CD14-positive monocyte (primary cell): ENCODE measurements around the gene EXTL1. TPM values are rescaled to one million over a fixed set of nuclear protein-coding genes. Genes with fewer than 3 reads are reported as not detected.

Source experiments
- DNase-seq, 3 donors: peaks; one replicate each; pipeline ENCODE4 v3.0.0-alpha.2; 2011 to 2022
- H2AFZ ChIP-seq: 2 replicates; pipeline ENCODE4 v1.6.0; 2012; ENCODE audit warnings: mild to moderate bottlenecking, low read depth, low read length, inconsistent platforms; ENCODE audit not compliant: insufficient read depth, poor library complexity, severe bottlenecking
- H3K27ac ChIP-seq, 2 donors: 1 replicate in 1 of 2; 2 replicates in 1 of 2; pipeline ENCODE4 v1.5.1; 2012 to 2013; ENCODE audit warnings: low read length in 2 of 2, control low read depth in 1 of 2, inconsistent platforms in 1 of 2, low read depth in 1 of 2, mild to moderate bottlenecking in 1 of 2
- H3K27me3 ChIP-seq, 2 donors: one replicate each; pipeline versions ENCODE4 v1.6.0 to v1.6.1; 2011 to 2013; ENCODE audit warnings: low read length in 2 of 2; ENCODE audit not compliant: control insufficient read depth in 2 of 2, insufficient read depth in 2 of 2
- H3K36me3 ChIP-seq, 2 donors: replicated peaks in 1 of 2; 1 replicate in 1 of 2; 2 replicates in 1 of 2; pipeline versions ENCODE4 v1.5.1 to v1.6.1; 2012 to 2013; ENCODE audit warnings: low read length in 2 of 2, control low read depth in 1 of 2, inconsistent platforms in 1 of 2, mild to moderate bottlenecking in 1 of 2; ENCODE audit not compliant: insufficient read depth in 2 of 2, control insufficient read depth in 1 of 2
- H3K4me1 ChIP-seq, 2 donors: 1 replicate in 1 of 2; 2 replicates in 1 of 2; pipeline versions ENCODE4 v1.5.1 to v1.6.1; 2012 to 2013; ENCODE audit warnings: low read length in 2 of 2, control low read depth in 1 of 2, inconsistent platforms in 1 of 2, mild to moderate bottlenecking in 1 of 2, moderate library complexity in 1 of 2; ENCODE audit not compliant: insufficient read depth in 2 of 2, control insufficient read depth in 1 of 2
- H3K4me2 ChIP-seq: replicated peaks from 2 replicates; pipeline ENCODE3; 2012; ENCODE audit warnings: low read length, moderate library complexity, mild to moderate bottlenecking; ENCODE audit not compliant: poor library complexity, severe bottlenecking; ENCODE audit errors: extremely low read depth
- H3K4me3 ChIP-seq, 3 experiments: fragments of 200-600 bp in 1 of 3; sonication (generic) in 1 of 3; replicated peaks in 1 of 3; 1 replicate in 2 of 3; 2 replicates in 1 of 3; pipeline ENCODE4 v1.5.1; 2011 to 2013; ENCODE audit warnings: low read length in 3 of 3, mild to moderate bottlenecking in 3 of 3, control low read depth in 2 of 3, low read depth in 2 of 3, inconsistent platforms in 1 of 3, moderate library complexity in 1 of 3
- H3K79me2 ChIP-seq: 2 replicates; pipeline ENCODE4 v1.6.0; 2012; ENCODE audit warnings: mild to moderate bottlenecking, control low read depth, inconsistent platforms, low read length, moderate library complexity; ENCODE audit not compliant: insufficient read depth
- H3K9ac ChIP-seq: 2 replicates; pipeline ENCODE4 v1.6.0; 2017; ENCODE audit warnings: low read length, mild to moderate bottlenecking; ENCODE audit not compliant: insufficient read depth, poor library complexity, severe bottlenecking
- H3K9me3 ChIP-seq, 2 donors: replicated peaks in 1 of 2; 1 replicate in 1 of 2; 2 replicates in 1 of 2; pipeline versions ENCODE4 v1.5.1 to v1.6.1; 2012 to 2013; ENCODE audit warnings: low read length in 2 of 2, control low read depth in 1 of 2; ENCODE audit not compliant: control insufficient read depth in 1 of 2, insufficient read depth in 1 of 2
- H4K20me1 ChIP-seq: 2 replicates; pipeline ENCODE4 v1.6.0; 2012; ENCODE audit warnings: mild to moderate bottlenecking, low read length, control low read depth, moderate library complexity; ENCODE audit not compliant: insufficient read depth
- H3K27ac Mint-ChIP-seq, 7 donors: one replicate each; pipeline ENCODE4 v1.8.0; 2020; ENCODE audit warnings: mild to moderate bottlenecking in 7 of 7, mixed read lengths in 7 of 7, moderate library complexity in 6 of 7, inconsistent platforms in 2 of 7
- H3K27me3 Mint-ChIP-seq, 3 donors: one replicate each; pipeline ENCODE4 v1.8.0; 2021 to 2022; ENCODE audit warnings: low read depth in 3 of 3, mild to moderate bottlenecking in 3 of 3, mixed read lengths in 3 of 3, moderate library complexity in 3 of 3, inconsistent platforms in 1 of 3
- H3K36me3 Mint-ChIP-seq, 2 donors: one replicate each; pipeline ENCODE4 v1.8.0; 2020; ENCODE audit warnings: mixed read lengths in 2 of 2, inconsistent platforms in 1 of 2, mild to moderate bottlenecking in 1 of 2
- H3K4me1 Mint-ChIP-seq: one replicate; pipeline ENCODE4 v1.8.0; 2020; ENCODE audit warnings: mild to moderate bottlenecking, mixed read lengths
- H3K4me3 Mint-ChIP-seq, 2 donors: one replicate each; pipeline ENCODE4 v1.8.0; 2020; ENCODE audit warnings: mild to moderate bottlenecking in 2 of 2, mixed read lengths in 2 of 2, moderate library complexity in 1 of 2
- H3K9me3 Mint-ChIP-seq, 7 donors: one replicate each; pipeline ENCODE4 v1.8.0; 2020 to 2022; ENCODE audit warnings: mixed read lengths in 7 of 7, mild to moderate bottlenecking in 6 of 7, moderate library complexity in 6 of 7, inconsistent platforms in 2 of 7
- CTCF ChIP-seq: fragments of 200-600 bp; IDR thresholded peaks from one replicate; pipeline ENCODE4 v1.8.0; 2022; ENCODE audit warnings: antibody characterized with exemption, mild to moderate bottlenecking
- WGBS: methylation state at CpG from one replicate; pipeline ENCODE4 v1.1.5; 2013; ENCODE audit warnings: missing lambda C conversion rate; ENCODE audit not compliant: insufficient coverage; 5-methylcytosine and 5-hydroxymethylcytosine counted together
- intact Hi-C, 2 donors: fragments of 100-400 bp; cut with micrococcal nuclease; formaldehyde crosslinking; loops; one replicate each; pipeline versions ENCODE4 v1.15.0 to v1.15.1; 2023
- polyA plus RNA-seq, 3 donors: library from polyadenylated mRNA; depleted of rRNA in 1 of 3; unstranded in 2 of 3; stranded (reverse) in 1 of 3; fragments of 300-500 nt in 2 of 3; fragments of >200 nt in 1 of 3; fragmentation: Illumina TruSeq in 2 of 3; gene quantifications; 1 replicate in 2 of 3; 2 replicates in 1 of 3; pipeline ENCODE4 v1.2.3, GENCODE V29; 2012 to 2021

The EXTL1 gene
- polyA plus RNA-seq, 3 donors, result not detected

GRCh38 chr1:26072305-26072704 lies 50.7 kb downstream of the EXTL1 start:
- H3K27ac Mint-ChIP-seq, result no peak overlapping the region

GRCh38 chr1:26075421-26076144 lies 54.0 kb downstream of the EXTL1 start:
- no peaks in the 10 kb centered on the region for H3K36me3 Mint-ChIP-seq
- H3K4me1 ChIP-seq, result no peaks in the 10 kb centered on the region
- WGBS, result no CpG with 5 or more reads among the region's 3 CpGs
- H2AFZ ChIP-seq, result no peak overlapping the region
- H3K4me3 Mint-ChIP-seq, result no peak overlapping the region
- no peaks in the 10 kb centered on the region for H4K20me1 ChIP-seq
- H3K9me3 ChIP-seq, result no peaks in the 10 kb centered on the region
- no peaks in the 10 kb centered on the region for H3K27me3 ChIP-seq
- H3K4me1 Mint-ChIP-seq, result no peaks in the 10 kb centered on the region
- H3K4me3 ChIP-seq, result no peak overlapping the region
- no peaks in the 10 kb centered on the region for H3K79me2 ChIP-seq
- H3K27me3 Mint-ChIP-seq, result peaks cover 14 to 41% (median 18%) of the 10 kb centered on the region in 3 donors
- H3K4me2 ChIP-seq, result no peak overlapping the region
- TF ChIP-seq CTCF, result no peak
- H3K27ac Mint-ChIP-seq, result no peak overlapping the region
- no peak for DNase-seq
- H3K9ac ChIP-seq, result no peak overlapping the region
- H3K36me3 ChIP-seq, result no peaks in the 10 kb centered on the region
- intact Hi-C loops, result no loop called here
- no peak overlapping the region for H3K27ac ChIP-seq
- H3K9me3 Mint-ChIP-seq, result peaks cover 0 to 3% (median 0%) of the 10 kb centered on the region in 7 donors

More at GRCh38 chr1:26072305-26072704, 50.7 kb downstream of the EXTL1 start:
- Histone ChIP-seq H4K20me1 (no peaks in the 10 kb centered on the region), H3K27me3 (no peaks in the 10 kb centered on the region), H3K79me2 (no peaks in the 10 kb centered on the region), H3K9me3 (no peaks in the 10 kb centered on the region), H3K4me2 (no peak overlapping the region), H3K9ac (no peak overlapping the region), H3K36me3 (no peaks in the 10 kb centered on the region), H3K4me3 (no peak overlapping the region), H3K4me1 (no peaks in the 10 kb centered on the region), H3K27ac (no peak overlapping the region), H2AFZ (no peak overlapping the region)
- no peaks in the 10 kb centered on the region for H3K4me1 Mint-ChIP-seq
- WGBS, result 86% methylated on average over 1 of the region's 6 CpGs
- DNase-seq, result no peak
- H3K4me3 Mint-ChIP-seq, result no peak overlapping the region
- TF ChIP-seq CTCF, result no peak
- H3K36me3 Mint-ChIP-seq, result no peaks in the 10 kb centered on the region
- intact Hi-C loops, result no loop called here
- H3K27me3 Mint-ChIP-seq, result peaks cover 14 to 39% (median 23%) of the 10 kb centered on the region in 3 donors
- peaks cover 0 to 3% (median 0%) of the 10 kb centered on the region in 7 donors for H3K9me3 Mint-ChIP-seq
